Esophagus (tissue), 2 donors: ENCODE results near the gene CALCR. TPM values are rescaled to one million over a fixed set of nuclear protein-coding genes. Genes with fewer than 3 reads are reported as not detected.

ENCODE experiments used
- H3K27ac ChIP-seq, 2 donors: one replicate each; pipeline ENCODE4 v1.5.1; 2013; ENCODE audit warnings: low read depth in 2 of 2, mild to moderate bottlenecking in 2 of 2, inconsistent platforms in 1 of 2, low read length in 1 of 2, moderate library complexity in 1 of 2
- H3K27me3 ChIP-seq, 2 donors: one replicate each; pipeline ENCODE4 v1.6.1; 2013; ENCODE audit warnings: low read length in 2 of 2, control low read depth in 1 of 2, mild to moderate bottlenecking in 1 of 2; ENCODE audit not compliant: insufficient read depth in 2 of 2, control insufficient read depth in 1 of 2
- H3K36me3 ChIP-seq, 2 donors: one replicate each; pipeline ENCODE4 v1.6.1; 2013; ENCODE audit warnings: low read length in 1 of 2; ENCODE audit not compliant: control insufficient read depth in 2 of 2, insufficient read depth in 2 of 2
- H3K4me1 ChIP-seq, 2 donors: one replicate each; pipeline ENCODE4 v1.6.1; 2013; ENCODE audit warnings: low read length in 1 of 2; ENCODE audit not compliant: control insufficient read depth in 2 of 2, insufficient read depth in 2 of 2
- H3K4me3 ChIP-seq, 2 donors: one replicate each; pipeline ENCODE4 v1.5.1; 2013; ENCODE audit warnings: low read length in 2 of 2, mild to moderate bottlenecking in 2 of 2, low read depth in 1 of 2, moderate library complexity in 1 of 2
- H3K9me3 ChIP-seq, 2 donors: one replicate each; pipeline ENCODE4 v1.6.1; 2013; ENCODE audit warnings: mild to moderate bottlenecking in 2 of 2, low read depth in 1 of 2, low read length in 1 of 2, moderate library complexity in 1 of 2; ENCODE audit not compliant: control insufficient read depth in 2 of 2, insufficient read depth in 1 of 2
- WGBS, 2 donors: extraction: QIAGEN DNeasy Blood & Tissue Kit; methylation state at CpG; one replicate each; pipeline ENCODE4 v1.1.7; 2013; 5-methylcytosine and 5-hydroxymethylcytosine counted together
- polyA plus RNA-seq, 2 donors: library from polyadenylated mRNA; stranded (reverse); fragments of 200-250 nt; gene quantifications; one replicate each; pipeline ENCODE4 v1.2.3, GENCODE V29; 2013
- donor health status: healthy with polysubstance abuse.
- donor health status: Bipolar disorder and iron deficiency.

Gene CALCR
- under 1 TPM in 1 of 2 donors, not detected in 1; 0.01 TPM for polyA plus RNA-seq

DNA sequence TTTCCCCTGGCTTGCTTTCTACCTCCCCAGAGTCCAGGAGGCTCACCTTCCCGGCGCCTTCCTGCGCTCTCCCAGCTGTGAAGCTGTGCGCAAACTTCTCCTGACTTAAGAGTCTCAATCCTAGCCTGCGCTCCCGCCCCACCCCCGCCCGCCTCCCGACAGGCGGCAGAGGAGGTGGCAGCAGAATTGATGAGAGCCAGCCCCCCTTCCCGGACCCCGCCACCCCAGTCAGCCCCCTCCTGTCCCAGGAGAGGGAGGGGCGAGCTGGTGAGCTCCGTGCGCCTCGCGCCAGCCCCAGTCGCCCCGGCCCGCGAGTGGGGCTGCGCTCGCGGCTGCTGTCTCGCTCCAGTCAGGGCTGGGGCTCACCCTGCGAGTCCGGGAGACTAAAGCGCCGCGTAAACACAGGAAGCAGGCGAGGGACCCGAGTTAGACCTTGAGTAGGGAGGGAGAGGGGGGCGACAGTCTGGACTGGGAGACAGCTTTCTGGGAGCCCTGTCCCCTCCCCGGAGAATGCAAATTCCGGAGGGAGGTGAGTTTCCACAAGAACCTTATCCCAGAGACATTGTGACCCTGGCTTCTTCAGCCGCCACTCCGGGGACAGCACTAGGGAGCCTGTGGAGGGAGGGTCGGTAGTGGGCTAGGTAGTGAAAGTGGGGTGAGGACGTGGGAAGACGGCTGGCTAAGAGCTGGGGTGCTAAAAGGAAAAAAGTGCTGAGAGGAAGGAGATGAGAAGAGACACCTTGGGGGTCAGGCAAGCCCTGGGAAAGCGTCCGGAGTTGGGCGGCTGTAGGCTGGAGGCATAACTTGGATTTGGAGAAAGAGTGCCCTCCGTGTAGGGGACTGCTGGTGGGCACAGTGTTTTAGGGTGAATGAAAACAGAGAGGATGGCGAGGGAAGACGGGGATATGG, at the start of gene CALCR:
CALCR (minus strand) TSS at position 79 of the 909 bp plus-strand sequence. CDS start 87,743 bp downstream, outside the sequence.
- Histone ChIP-seq H3K4me1 (no peaks in the 10 kb centered on the region), H3K27ac (no peak within 1 kb of the TSS), H3K36me3 (no peaks in the 10 kb centered on the region), H3K27me3 (peaks cover 3 to 13% of the 10 kb centered on the region in 2 donors), H3K4me3 (no peak within 1 kb of the TSS), H3K9me3 (no peaks in the 10 kb centered on the region)
- WGBS, 2 donors = 2 to 3% methylated on average over 44 to 46 of the region's 46 CpGs

DNA sequence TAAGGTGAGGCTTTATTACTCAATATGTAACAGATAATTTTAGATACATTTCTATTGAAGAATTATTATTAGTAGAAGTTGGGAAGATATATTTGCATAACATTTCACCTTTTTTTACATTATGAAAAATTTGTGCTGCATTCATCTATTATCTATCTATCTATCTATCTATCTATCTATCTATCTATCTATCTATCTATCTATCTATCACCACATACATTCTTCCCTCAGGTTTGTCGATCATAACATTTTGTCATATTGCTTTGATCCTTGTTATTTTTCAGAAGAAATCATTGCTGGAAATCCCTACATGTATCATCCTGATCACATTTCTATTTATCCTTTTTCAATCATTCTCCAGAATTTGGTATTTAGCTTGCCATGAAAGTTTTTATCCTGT, 49.3 kb upstream of the CALCR start:
- no peaks in the 10 kb centered on the region for H3K27me3 ChIP-seq
- no peaks in the 10 kb centered on the region for H3K9me3 ChIP-seq
- H3K4me1 ChIP-seq = no peaks in the 10 kb centered on the region
- no peak overlapping the region for H3K4me3 ChIP-seq
- WGBS, 2 donors = 85 to 88% methylated on average over 1 of the region's 1 CpG
- H3K27ac ChIP-seq = no peak overlapping the region
- H3K36me3 ChIP-seq = no peaks in the 10 kb centered on the region

DNA sequence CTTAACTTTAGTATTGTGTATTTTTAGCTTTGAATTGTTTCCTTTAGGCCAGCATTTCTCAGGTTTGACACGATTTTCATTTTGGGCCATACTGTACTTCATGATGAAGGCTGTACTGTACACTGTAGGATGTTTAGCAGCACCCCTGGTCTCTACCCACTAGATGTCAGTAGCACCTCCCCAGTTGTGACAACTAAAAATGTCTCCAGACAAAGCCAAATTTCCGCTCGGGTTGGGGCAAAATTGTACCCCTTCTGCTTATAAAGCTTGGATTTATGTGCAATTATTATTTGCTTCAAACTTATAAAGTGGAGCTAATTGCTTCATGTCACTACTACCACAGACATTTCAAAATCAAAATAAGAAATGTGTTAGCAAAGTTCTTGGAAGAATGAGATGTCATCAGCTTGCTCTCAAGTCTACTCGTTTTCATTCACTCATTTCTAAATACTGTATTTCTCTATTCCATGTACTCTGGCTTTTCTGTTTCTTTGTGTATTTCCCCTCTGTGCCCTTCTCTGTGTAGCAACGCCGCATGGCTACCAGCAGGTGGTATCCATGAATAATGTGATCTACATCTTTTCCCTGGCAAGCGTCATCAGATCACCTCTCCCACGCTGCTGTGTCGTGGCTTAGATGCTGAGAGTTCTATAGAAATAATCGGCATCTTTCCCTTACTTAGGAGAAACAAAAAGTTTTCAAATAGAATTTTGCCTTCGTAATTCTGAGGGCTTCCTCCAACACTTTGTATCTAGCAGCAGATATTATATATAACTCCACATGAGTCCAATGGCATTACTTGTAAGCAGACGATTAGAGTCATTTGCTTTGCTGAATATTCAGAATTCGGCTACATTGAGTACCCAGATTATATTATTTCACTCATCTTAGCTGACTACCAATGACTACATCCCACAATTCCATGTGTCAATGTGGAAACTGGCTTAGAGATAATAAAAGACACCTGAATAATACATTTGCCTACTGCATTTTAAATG, 47.8 kb upstream of the CALCR start:
- H3K9me3 ChIP-seq = no peaks in the 10 kb centered on the region
- no peak overlapping the region for H3K4me3 ChIP-seq
- H3K27ac ChIP-seq = no peak overlapping the region
- H3K4me1 ChIP-seq = no peaks in the 10 kb centered on the region
- H3K36me3 ChIP-seq = no peaks in the 10 kb centered on the region
- 38 to 44% methylated on average over 13 of the region's 13 CpGs for WGBS, 2 donors
- no peaks in the 10 kb centered on the region for H3K27me3 ChIP-seq

DNA sequence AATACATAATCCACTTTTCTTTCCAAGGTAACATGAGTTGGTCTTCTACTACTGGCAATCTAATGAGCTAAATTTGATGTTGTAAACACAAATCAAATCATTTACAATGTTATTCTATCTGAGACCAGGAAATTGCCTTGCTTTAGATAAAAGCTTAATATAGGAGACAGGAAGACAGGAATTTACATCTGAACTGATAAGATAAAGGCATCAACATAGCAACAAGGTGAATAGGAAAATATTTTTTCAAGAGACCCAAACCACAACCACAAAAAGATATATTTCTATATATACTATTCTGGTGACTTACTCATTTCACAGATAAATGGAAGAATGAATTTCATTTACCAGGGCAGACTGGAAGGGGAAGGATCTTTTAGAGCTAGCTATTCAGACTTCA, 46.3 kb upstream of the CALCR start:
- Histone ChIP-seq H3K9me3 (no peaks in the 10 kb centered on the region), H3K27ac (no peak overlapping the region), H3K27me3 (no peaks in the 10 kb centered on the region)

DNA sequence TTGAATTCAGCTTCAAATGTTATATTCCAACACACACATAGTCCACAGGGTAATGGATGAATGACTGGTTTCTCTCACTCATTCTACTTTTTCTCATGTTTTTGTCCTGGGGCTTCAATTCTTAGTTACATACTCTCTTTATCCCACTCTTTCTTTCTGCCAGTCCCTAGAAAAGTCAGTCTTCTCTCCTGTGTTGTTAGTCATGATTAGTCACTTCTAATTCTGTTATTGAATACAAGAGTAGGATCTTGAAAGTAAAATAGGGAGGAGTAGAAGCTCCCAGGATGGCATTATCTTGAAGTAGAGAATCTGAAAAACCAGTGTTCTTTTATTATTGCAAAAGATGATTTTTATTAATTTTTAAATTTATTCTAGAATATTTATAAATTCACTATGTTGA, 45.5 kb upstream of the CALCR start:
- H3K9me3 ChIP-seq = no peaks in the 10 kb centered on the region
- no peak overlapping the region for H3K27ac ChIP-seq
- no peak overlapping the region for H3K4me3 ChIP-seq
- H3K27me3 ChIP-seq = no peaks in the 10 kb centered on the region
- H3K36me3 ChIP-seq = no peaks in the 10 kb centered on the region
- no peaks in the 10 kb centered on the region for H3K4me1 ChIP-seq

More for the DNA sequence above, 46.3 kb upstream of the CALCR start:
- Histone ChIP-seq H3K4me3 (no peak overlapping the region), H3K36me3 (no peaks in the 10 kb centered on the region), H3K4me1 (no peaks in the 10 kb centered on the region)

DNA sequence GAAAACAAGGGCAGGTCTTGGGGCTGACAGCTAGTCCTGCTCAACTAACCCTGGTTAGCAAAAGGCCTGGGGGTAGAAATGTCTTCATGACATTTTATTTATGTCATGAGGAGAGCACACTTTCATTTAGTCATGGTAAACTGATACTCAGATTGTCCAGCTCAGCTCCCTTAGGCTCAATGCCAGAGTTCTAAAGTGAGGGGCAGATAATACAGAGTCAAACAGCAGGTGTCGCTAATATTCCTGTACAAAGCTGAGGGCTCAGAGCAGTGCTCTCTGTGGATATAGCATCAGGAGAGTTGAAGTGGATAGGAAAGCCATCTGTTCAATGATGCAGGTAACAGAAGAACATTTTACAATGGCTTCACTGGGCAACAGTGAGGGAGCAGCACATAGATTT, 26.8 kb upstream of the CALCR start:
- Histone ChIP-seq H3K4me3 (no peak overlapping the region), H3K27ac (no peak overlapping the region), H3K36me3 (no peaks in the 10 kb centered on the region), H3K4me1 (no peaks in the 10 kb centered on the region), H3K9me3 (no peaks in the 10 kb centered on the region), H3K27me3 (no peaks in the 10 kb centered on the region)
- WGBS, 2 donors = 62 to 69% methylated on average over 1 of the region's 1 CpG

DNA sequence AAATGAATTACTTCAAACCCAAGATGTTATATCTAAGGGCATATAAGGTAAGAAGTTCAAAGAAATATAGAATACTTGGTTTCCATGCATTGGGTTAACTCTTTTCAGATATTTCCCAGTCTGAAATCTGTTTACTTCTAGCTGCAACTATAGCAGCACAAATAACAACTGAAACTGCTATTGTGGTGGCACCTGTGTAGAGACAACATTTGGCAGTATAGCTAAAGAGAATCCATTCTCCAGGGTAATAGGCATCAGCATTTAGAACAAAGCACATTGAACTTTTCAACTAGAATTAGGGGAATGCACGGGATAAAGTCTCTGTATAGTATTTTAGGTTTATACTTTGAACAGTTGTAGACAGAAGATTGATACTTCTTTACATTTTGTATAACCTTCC, 19.7 kb upstream of the CALCR start:
- Histone ChIP-seq H3K4me3 (no peak overlapping the region), H3K4me1 (no peaks in the 10 kb centered on the region), H3K9me3 (no peaks in the 10 kb centered on the region), H3K27me3 (no peaks in the 10 kb centered on the region), H3K27ac (no peak overlapping the region), H3K36me3 (no peaks in the 10 kb centered on the region)
- WGBS, 2 donors = 79 to 81% methylated on average over 1 of the region's 1 CpG

DNA sequence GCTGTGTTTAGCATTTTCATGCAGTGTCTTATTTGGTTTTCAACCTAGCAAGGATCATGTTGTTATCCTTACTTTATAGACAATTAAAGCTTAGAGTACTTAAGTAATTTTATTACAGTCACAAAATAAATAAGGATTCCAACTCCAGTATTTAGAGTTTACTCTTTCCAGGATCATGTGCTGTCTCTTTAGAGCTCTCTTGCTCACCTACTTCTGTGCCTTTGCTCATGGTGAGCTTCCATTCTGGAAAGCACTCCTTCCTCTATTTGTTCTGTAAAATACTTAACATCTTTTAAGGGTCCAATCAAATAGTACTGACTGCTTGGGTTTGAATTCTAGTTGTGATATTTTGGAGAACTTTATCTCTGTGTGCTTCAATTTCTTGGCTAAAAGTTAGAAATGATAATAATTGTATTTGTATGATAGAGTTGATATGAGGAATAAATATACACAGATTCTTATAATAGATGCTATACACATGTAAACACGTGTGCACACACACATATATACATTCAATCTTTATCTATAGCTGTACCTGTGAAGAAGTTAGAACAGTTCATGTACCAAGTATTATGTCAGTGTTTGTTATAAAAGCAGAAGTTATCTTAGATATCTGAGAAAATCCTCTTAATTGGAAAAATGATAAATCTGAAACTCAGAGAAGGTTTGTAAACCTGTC, 18.2 kb upstream of the CALCR start:
- H3K4me1 ChIP-seq = no peaks in the 10 kb centered on the region
- WGBS, 2 donors = 64 to 71% methylated on average over 1 of the region's 1 CpG
- H3K9me3 ChIP-seq = no peaks in the 10 kb centered on the region
- H3K4me3 ChIP-seq = no peak overlapping the region
- no peak overlapping the region for H3K27ac ChIP-seq
- no peaks in the 10 kb centered on the region for H3K36me3 ChIP-seq
- H3K27me3 ChIP-seq = no peaks in the 10 kb centered on the region
